HG03196 (cell line): Measurements from ENCODE around the gene ATP2C2.
"Not testable (repeated sequence)": the region's sequence is repeated elsewhere in the genome, so short reads cannot be mapped to it uniquely, and the experiment has no call there.

Experiments
- ATAC-seq: cut with Tn5 transposase; IDR thresholded peaks from one replicate; pipeline ENCODE4 v1.9.1; 2021; ENCODE audit not compliant: unreplicated experiment

ATP2C2 gene

DNA sequence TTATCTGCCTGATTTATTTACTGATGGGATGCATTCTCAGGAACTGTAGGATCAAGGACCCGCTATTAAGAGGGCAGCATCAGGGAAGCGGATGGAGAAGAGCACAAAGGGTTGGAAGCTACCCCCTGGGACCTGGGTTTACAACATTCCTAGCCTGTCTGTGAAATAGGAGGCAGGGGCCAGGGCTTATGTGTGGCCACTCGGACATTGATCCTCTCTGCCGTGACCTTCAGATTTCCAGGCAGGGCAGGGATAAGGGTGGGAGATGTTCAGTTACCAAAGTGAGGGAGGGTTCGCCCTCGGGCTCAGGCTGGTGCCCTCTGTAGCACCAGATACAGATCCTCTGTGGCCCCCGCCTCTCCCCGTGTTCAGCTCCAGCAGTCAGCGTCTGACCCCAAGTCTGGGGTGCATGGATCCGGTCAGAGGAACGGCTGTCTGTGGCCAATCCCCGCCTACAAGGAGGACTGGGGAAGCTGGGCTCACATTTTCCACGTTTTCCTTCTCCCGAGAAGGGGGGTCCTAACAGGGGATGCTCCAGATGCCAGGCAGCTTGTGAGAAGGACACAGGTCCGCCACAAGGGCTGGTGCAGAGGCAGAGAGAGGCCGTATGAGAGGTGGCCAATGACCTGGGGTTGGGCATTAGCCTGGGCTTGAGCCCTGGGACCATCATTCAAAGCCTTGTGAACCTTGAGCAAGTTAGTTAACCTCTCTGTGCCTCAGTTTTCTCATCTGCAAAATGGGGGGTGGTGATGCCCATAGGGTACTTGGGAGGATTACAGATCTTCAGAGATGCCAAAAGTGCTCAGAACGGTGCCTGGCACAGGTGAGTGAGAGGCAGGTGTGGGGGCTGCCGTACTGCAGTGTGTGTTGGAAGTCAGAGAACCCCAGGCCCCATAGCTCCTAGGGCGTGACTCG lies 48.3 kb downstream of the ATP2C2 start:
- ATAC-seq, result no peak

DNA sequence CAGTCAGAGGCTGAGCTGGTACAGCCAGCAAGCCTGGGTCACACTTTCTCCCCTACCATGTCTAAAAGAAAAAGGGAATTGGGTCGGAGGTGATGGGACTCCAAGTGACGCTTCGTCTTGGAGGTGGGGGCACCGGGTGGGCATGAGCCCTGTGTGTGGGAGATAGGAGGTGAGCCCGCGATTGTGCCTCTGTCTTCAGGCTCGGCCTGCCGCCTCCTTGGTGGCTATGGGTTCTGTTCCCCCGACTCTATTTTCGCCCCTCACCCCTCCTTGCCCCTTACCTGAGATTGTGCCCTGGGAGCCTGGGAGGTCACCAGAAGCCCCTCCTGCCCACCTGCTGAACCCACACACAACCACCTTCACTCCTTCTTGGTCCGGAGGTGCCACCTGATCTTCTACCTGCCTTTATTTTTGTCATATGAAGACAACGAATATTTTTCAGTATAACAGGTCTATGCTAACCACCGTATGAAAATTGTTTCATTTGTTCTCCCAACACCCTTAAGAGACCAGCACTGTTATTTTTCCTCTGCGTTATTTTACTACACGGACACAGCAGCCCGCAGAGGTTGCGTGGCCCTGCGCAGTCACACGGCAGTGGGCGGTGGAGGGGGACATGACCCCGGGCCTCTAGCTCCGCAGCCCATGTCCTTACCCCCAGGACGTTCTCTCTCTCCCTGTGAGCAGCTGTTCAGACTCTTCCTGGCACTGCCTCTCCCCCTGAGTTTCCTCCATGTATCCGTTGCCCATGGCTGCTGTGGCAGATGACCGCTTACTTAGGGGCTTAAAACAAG lies 49.9 kb downstream of the ATP2C2 start:
- no peak for ATAC-seq

DNA sequence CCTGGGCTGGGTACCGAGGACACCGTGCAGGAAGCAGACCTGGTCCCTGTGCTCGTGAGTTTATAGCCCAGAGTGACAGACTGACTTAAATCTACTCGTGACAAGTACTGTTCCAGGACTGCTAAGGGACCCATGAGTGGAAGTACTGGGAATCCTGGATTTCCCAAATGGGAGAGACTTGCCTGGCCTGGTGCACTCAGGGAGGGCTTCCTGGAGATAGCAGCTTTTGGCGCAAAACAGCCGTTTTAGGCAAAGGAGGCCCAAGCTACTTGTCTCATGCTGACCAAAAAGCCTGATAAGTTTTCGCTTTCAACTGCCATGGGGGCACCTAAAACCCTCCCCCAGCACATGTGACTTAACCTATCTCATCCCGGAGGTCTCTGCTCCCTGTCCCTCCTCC lies 51.4 kb downstream of the ATP2C2 start:
- ATAC-seq, result no peak

DNA sequence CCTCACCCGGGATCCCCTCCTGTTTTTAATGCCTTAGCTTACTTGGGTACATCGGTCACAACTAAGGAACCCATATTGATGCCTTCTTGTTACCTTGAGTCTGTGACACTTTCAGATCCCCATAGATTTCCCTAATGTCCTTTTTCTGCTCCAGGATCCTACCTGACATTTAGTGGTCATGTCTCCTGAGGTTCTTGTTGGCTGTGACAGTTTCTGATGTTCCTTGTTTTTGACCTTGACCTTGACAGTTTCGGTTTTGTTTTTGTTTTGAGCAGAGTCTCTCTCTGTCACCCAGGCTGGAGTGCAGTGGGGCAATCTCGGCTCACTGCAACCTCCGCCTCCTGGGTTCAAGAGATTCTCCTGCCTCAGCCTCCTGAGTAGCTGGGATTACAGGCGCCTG lies 52.2 kb downstream of the ATP2C2 start:
- not testable (repeated sequence) for ATAC-seq

DNA sequence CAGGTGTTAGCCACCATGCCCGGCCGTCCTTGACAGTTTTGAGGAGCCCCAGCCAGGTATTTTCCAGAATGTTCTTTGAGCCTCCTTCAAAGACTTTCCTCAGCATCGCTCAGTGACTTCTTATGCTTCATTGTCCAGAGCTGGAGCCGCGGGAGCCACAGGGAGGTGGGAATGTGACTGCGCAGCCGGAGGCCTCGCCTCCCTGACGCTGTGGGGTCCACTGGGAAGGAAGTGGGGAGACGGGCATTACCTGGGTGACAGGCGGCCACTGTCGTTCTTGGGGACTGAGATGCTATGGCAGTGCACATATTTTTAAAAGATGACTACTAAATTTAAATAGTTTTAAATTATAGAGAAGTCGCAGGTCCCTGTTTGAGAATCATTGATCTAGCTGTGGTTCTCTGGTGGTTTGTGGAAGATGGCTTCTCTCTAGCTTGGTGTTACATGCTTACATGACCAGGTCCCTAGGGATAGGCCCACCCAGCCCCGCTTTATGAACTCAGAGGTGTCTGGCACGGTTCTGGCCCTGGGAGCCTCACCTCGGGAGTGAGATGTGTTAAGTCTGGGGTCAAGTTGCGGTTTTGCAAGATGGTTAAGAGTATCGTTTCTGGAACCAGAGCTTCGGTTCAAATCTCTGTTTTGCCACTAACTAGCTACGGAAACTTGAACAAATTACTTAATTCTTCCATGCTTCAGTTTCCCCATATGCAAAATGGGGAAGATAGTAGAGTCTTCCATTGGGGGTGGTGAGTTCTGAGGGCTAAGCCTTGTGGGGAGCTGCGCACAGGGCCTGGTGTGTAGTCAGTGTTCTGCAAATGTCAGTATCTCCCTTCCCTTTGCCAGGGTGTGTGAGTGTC lies 53.0 kb downstream of the ATP2C2 start:
- ATAC-seq, result no peak

DNA sequence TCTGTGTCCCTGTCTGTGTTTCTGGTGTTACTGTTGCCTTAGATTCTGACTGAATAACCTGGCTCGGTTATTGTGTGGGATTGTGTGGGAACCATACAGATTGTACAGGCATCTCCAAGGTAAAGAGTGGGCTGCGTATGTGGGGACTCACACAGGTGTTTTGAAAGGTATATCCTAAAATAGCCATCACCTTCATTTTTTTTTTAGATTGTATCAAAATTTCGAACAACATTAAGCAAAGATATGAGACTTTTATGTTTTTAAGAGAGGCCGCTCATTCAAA lies 53.5 kb downstream of the ATP2C2 start:
- ATAC-seq, result no peak

DNA sequence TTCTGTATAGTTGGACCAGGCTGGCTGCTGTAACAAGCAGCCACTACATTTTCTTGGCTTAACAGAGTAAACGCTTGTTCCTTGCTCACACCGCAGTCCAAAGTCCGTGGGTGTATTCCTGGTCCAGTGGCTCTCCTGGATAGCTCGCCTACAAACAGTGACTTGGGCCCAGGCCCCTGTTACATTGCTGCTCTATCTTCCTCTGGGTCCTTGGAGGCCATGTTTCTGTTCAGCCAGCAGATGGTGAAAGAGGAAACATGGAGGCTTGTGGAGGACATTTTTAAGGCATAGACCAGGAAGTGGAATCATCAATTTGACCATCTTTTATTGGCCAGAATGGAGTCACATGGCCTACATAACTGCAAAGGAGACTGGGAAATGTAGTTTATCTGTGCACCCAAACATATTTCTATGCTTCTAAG lies 55.1 kb downstream of the ATP2C2 start:
- no peak for ATAC-seq

DNA sequence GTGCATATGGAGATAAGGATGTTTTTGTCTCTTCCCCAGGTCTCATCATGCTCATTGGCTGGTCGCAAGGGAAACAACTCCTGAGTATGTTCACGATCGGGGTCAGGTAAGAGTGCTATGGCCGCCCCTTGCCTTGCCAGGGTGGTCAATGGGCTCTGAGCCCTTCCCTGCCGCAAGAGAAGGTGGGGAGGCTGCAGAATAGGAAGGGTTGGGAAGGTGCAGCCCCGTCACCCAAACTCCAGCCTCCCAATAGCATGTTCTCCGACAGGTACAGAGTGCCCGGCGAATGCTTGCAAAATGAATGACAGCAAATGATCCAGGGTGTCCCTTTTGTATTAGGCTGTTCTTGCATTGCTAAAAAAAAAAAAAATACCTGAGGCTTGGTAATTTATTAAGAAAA lies 57.4 kb downstream of the ATP2C2 start:
- ATAC-seq, result no peak

DNA sequence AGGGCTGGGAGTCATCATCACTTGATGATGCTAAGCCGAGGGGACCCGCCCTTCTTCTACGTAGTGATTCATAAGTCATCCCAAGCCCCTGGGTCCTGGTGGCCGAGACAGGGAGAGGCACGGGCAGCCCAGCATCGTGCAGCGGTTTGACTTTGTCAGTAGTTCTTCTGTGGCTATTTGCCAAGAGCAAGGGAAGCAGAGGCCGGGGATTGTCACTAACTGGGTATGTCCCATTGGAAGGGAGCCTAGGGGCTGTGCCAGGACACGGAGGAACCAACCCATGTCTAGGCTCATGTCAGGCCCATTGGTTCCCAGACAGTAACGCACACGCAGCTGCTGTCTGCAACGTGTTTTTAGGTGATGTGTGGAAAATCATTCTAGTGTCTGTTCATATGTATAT lies 58.5 kb downstream of the ATP2C2 start:
- ATAC-seq, result no peak

DNA sequence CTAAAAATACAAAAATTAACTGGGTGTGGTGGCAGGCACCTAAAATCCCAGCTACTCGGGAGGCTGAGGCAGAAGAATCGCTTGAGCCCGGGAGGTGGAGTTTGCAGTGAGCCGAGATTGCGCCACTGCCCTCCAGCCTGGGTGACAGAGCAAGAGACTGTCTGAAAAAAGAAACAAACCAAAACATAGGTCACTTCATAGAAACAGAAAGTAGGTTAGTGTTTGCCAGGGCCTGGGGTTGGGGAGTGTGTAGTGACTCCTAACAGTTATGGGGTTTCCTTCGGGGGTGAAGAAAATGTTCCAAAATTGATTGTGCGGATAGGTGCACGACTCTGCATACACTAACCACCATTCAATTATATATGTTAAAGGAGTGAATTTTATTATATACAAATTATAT lies 59.2 kb downstream of the ATP2C2 start:
- no peak for ATAC-seq

DNA sequence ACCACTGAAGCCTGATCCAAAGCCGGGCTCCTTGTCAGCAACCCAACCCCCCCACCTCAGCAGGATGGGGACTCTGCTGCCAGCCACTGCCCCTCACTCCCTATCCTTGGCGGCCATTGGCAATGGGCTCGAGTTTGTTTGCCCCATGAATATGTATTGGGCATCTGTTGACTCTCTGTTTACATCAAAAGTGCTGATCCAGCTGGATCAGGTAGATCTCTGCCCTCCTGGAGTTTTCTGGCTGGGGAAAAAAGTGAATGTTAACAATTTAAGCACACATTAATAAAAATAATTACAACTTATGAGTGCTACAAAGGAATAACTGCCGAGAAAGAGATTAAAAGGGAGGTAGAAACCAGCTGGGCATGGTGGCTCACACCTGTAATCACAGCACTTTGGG lies 62.5 kb downstream of the ATP2C2 start:
- ATAC-seq, result no peak

DNA sequence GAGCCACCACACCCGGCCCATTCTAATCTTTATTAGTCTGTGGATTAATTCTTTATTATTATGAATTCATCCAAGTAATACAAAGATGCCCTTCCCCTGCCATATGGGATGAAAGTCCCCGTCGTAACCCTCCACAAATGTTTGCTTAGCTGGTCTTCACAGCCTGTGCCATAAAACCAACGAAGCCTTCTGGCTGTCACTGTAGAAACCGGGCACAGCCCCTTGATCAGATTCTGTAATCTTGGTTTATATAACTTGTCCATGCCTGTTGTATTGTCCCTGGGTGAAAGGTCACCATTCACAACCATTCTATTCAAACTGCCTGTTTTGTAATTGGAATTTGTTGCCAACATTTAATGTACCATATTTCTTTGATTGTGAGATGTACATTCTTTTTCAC lies 66.5 kb downstream of the ATP2C2 start:
- ATAC-seq, result no peak

DNA sequence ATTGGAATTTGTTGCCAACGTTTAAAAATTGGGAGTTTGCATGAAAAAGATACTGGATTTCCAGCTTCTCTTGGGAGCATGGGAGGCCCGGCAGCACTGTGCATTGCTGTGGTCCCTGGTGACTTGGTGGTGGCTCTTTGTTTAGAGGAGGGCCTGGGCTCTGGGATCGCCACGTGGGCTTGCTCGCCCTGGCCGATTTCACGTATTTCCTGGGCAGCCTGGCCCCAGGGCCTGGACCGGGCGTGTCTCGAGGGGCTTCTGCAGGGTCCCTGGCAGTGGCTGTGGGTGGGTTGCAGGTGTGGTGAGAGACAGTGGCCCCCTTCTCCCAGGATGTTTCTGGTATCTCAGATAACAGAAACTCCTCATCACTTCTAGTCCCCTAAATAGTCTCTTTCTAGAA lies 67.9 kb downstream of the ATP2C2 start:
- ATAC-seq, result no peak

DNA sequence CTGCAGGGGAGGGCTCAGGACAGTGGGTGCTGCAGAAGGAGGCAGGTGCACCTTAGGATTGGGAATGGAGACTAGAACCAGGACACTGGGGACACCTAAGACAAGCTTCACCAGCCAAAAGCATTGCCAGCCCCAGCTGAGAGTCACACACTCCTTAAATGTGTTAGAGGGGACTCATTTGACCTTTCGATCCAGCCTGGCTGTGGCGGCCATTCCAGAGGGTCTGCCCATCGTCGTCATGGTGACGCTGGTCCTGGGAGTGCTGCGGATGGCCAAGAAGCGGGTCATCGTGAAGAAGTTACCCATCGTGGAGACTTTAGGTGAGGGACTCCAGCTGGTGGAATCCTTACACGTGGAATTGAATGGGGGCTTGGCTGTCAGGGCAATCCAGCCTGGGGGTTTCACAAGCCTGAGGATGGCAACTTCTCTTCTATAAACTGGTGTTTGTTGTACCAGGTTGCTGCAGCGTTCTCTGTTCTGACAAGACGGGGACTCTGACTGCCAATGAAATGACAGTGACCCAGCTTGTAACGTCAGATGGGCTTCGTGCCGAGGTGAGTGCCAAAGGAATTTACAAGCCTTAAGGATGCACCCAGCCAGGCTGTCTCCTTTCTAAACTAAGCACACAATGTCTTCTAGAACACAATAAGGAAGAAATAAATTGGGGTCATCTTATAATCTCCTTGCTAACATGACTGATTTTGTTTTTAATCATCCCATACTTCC lies 70.8 kb downstream of the ATP2C2 start:
- no peak for ATAC-seq

DNA sequence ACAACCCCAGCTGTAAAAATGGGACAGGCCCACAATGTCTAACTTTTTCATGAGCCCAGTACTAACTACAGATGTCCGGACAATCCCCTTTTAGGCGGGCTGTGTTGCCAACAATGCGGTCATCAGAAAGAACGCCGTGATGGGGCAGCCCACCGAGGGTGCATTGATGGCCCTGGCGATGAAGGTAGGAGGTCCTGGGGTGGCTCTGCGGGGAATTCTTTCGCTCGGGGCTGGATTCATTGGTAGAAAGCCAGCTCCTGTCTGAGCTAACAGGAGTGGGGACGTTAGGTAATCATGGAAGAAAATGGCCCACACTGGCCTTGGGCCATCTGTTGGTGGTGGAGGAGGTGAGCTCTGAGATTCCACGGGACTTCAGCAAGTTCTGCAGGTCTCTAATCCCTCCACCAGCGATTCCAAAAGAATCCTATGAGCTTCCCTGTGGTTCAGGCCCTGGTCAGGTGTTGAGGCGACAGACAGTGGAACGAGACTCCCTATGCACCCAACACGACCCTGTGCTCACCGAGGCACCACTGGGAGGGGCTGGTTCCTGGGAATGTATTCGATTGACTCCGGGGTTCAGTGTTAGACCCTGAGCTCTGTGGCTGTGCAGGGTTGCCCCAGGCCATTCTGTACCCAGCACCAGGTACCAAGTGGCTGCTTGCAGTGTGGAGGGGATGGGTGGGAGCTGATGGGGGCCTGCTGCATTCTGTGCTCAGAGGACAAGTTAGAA lies 74.2 kb downstream of the ATP2C2 start:
- no peak for ATAC-seq

DNA sequence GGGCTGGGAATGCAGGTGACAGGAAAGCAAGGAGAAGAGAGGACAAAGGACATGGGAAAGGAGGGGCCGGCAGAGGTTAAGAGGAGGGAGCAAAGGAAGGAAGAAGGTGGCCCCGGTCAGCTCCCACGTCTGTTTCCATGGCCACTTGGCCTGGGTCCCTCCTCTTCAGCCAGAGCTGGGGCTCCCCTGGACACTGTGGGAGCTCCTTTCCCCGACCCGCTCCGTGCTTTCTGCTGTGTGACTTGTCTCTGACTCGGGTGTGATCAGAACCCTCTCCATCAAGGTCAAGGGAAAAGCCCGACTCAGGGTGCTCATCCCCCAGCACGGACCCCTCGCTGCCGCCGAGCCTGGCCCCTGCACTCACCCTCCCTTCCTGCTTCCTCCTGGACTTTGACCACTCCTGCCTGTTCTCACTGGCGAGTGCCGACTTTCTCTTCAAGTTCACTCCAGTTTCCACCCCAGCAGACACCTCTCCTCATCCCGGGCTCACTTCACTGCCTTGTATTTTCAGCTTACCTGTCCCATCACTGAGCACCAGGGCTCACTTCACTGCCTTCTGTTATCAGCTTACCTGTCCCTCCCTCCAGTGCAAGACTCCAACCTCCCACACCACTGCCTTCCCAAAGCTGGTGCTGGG lies 74.9 kb downstream of the ATP2C2 start:
- no peak for ATAC-seq

DNA sequence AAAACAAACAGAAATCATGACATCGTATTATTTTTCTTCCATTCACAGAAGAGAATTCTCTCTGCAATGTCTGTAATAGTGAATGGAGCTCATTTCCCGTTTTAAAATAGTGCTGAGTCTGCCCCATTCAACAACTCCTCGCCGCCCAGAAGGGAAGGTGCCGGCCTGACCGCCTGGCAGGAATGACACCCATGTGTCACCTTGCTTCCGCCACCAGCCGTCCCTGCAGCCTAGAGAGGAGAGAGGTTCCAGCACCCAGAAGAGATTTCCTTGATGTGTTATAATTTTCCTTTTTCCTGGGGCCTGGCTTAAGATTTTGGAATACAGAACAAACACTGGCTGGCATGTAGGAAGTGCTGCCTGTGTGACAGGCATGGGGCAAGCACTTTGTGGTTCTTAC lies 76.1 kb downstream of the ATP2C2 start:
- ATAC-seq, result no peak

DNA sequence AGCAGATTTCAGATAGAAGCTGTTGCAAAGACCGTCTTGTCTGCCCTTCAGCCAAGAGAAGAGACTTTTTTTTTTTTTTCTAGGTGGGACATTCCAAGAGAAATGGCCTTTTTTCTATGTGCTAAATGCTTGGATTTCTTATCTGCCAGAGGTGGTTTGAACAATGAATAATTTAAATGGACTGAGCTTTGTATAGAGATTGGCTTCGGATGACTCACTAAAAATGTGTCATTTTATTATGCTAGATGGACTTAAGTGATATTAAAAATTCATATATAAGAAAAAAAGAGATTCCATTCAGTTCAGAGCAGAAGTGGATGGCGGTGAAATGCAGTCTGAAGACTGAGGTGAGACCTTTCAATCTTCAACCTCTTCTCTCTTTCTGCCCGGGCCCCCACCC lies 77.7 kb downstream of the ATP2C2 start:
- no peak for ATAC-seq

DNA sequence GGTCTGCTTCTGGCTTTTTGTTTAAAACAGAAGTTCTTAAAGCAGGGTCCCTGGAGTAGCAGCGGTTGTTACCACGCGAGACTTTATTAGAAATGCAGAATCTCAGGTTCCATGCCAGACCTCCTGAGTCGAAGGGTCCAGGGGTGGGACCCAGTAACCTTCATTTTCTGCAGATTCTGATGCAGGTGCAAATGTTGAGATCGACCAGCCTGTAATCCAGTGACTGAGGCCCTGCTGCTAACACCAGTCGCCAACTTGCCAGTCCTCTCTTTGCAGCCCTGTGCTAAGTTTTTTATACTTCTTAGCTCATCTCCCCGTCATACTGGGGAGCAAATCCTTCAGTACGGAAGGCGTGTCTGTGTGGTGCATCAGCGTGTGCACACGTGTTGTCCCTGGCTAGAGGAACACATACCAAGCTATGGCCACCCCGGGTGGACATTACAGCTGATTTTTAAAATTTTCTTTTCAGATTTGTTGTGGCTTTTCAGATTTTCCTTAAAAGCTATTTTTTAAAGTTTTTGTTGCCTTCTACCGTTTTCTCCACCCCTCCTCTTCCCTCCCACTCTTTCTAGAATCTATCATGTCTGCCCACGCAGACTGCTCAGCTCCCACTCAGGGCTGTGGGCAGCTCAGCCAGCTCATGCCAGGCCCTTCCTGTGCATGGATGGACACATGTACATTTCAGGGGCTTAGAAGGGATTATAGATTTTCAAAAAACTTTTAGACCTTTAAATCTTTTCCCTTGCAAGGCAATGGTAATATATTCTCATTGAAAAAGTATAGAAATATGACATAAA lies 78.5 kb downstream of the ATP2C2 start:
- ATAC-seq, result no peak
